Fibroblast of villous mesenchyme (primary cell): Measurements from ENCODE around the gene DOCK8. TPM values are rescaled to one million over a fixed set of nuclear protein-coding genes. Genes with fewer than 3 reads are reported as not detected.

Experiments used
- DNase-seq: peaks from one replicate; pipeline ENCODE4 v3.0.0-alpha.2; 2010; ENCODE audit warnings: low read depth
- H3K4me3 ChIP-seq: 2 replicates; pipeline ENCODE4 v1.5.1; 2011; ENCODE audit warnings: low read depth, mild to moderate bottlenecking, low read length
- CTCF ChIP-seq: IDR thresholded peaks from 2 replicates; pipeline ENCODE4 v1.5.1; 2012; ENCODE audit warnings: low read depth, mild to moderate bottlenecking, low read length; ENCODE audit not compliant: insufficient read depth
- total RNA-seq: library from RNA; depleted of rRNA; stranded (reverse); fragments of >200 nt; gene quantifications from 2 replicates; pipeline ENCODE4 v1.2.3, GENCODE V29; 2012

The DOCK8 gene
- total RNA-seq, 1 donor, result 2.6 TPM

GRCh38 chr9:347667-348292 lies 133.1 kb downstream of the DOCK8 start:
- no peak overlapping the region for H3K4me3 ChIP-seq
- TF ChIP-seq CTCF, result peak; percentile 68
- peak; percentile 42 for DNase-seq

GRCh38 chr9:350384-350783 lies 135.7 kb downstream of the DOCK8 start:
- no peak for TF ChIP-seq CTCF
- no peak for DNase-seq
- H3K4me3 ChIP-seq, result no peak overlapping the region

- no peak for TF ChIP-seq CTCF
- H3K4me3 ChIP-seq, result no peak overlapping the region
Observed at GRCh38 chr9:351916-352315, 137.3 kb downstream of the DOCK8 start.

GRCh38 chr9:353077-353476 lies 138.4 kb downstream of the DOCK8 start:
- no peak for TF ChIP-seq CTCF
- H3K4me3 ChIP-seq, result no peak overlapping the region
- no peak for DNase-seq

More at GRCh38 chr9:351916-352315, 137.3 kb downstream of the DOCK8 start:
- DNase-seq, result no peak

GRCh38 chr9:354453-354852 lies 139.8 kb downstream of the DOCK8 start:
- no peak for TF ChIP-seq CTCF
- H3K4me3 ChIP-seq, result no peak overlapping the region

GRCh38 chr9:357560-357959 lies 142.9 kb downstream of the DOCK8 start:
- no peak for DNase-seq
- TF ChIP-seq CTCF, result no peak
- H3K4me3 ChIP-seq, result no peak overlapping the region

More at GRCh38 chr9:354453-354852, 139.8 kb downstream of the DOCK8 start:
- no peak for DNase-seq
